Neural cell (in vitro differentiated cells): Measurements from ENCODE around the gene FIBCD1. TPM values are rescaled to one million over a fixed set of nuclear protein-coding genes. Genes with fewer than 3 reads are reported as not detected.

Experiments
- H2AFZ ChIP-seq: fragments of 200-600, 300-800 bp; sonication (generic), shearing (Covaris generic); 2 replicates; pipeline ENCODE4 v1.6.0; 2014; ENCODE audit warnings: low read depth, mild to moderate bottlenecking, antibody characterized with exemption, low read length, moderate library complexity
- H3F3A ChIP-seq: fragments of 200-600 bp; shearing (Covaris generic); 2 replicates; pipeline ENCODE4 v1.6.1; 2016; ENCODE audit warnings: mild to moderate bottlenecking, moderate library complexity, mixed read lengths, antibody characterized with exemption, low read length; ENCODE audit not compliant: insufficient read depth, poor library complexity, severe bottlenecking
- H3K27ac ChIP-seq: fragments of 200-600, 300-800 bp; sonication (generic), shearing (Covaris generic); 2 replicates; pipeline ENCODE4 v1.5.1; 2014; ENCODE audit warnings: mild to moderate bottlenecking, low read length, moderate library complexity
- H3K27me3 ChIP-seq: fragments of 300-800, 200-600 bp; sonication (generic), shearing (Covaris generic); 2 replicates; pipeline ENCODE4 v1.6.0; 2014; ENCODE audit warnings: mild to moderate bottlenecking, low read depth, low read length, moderate library complexity; ENCODE audit not compliant: insufficient read depth
- H3K36me3 ChIP-seq: fragments of 300-800, 200-600 bp; sonication (generic), shearing (Covaris generic); 2 replicates; pipeline ENCODE4 v1.5.1; 2014; ENCODE audit warnings: mild to moderate bottlenecking, antibody characterized with exemption, low read length, moderate library complexity; ENCODE audit not compliant: insufficient read depth
- H3K4me2 ChIP-seq: fragments of 300-800, 200-600 bp; sonication (generic), shearing (Covaris generic); 2 replicates; pipeline ENCODE4 v1.6.0; 2014; ENCODE audit warnings: mild to moderate bottlenecking, low read length
- H3K4me3 ChIP-seq: fragments of 300-800, 200-600 bp; sonication (generic), shearing (Covaris generic); 2 replicates; pipeline ENCODE4 v1.5.1; 2014; ENCODE audit warnings: mild to moderate bottlenecking, low read length, moderate library complexity
- H3K79me2 ChIP-seq: fragments of 200-600 bp; shearing (Covaris generic); replicated peaks from 2 replicates; pipeline ENCODE4 v1.6.0; 2014; ENCODE audit warnings: mild to moderate bottlenecking, low read length, moderate library complexity; ENCODE audit not compliant: insufficient read depth
- H3K9ac ChIP-seq: fragments of 300-800, 200-600 bp; sonication (generic), shearing (Covaris generic); 2 replicates; pipeline ENCODE4 v1.6.1; 2016; ENCODE audit warnings: mild to moderate bottlenecking, low read length, mixed read lengths
- H3K9me2 ChIP-seq: fragments of 200-600 bp; shearing (Covaris generic); 2 replicates; pipeline ENCODE4 v1.6.1; 2016; ENCODE audit warnings: mild to moderate bottlenecking, low read length, mixed read lengths; ENCODE audit not compliant: insufficient read depth
- H3K9me3 ChIP-seq: fragments of 200-600, 300-800 bp; sonication (generic), shearing (Covaris generic); 2 replicates; pipeline ENCODE4 v1.6.1; 2016; ENCODE audit warnings: mild to moderate bottlenecking, mixed run types, low read length, moderate library complexity, mixed read lengths
- H4K20me1 ChIP-seq: fragments of 200-600 bp; shearing (Covaris generic); 2 replicates; pipeline ENCODE4 v1.6.1; 2016; ENCODE audit warnings: mild to moderate bottlenecking, mixed run types; ENCODE audit not compliant: insufficient read depth
- CTCF ChIP-seq: fragments of 450-650 bp; IDR thresholded peaks from 2 replicates; pipeline ENCODE4 v1.5.1; 2014; ENCODE audit warnings: antibody characterized with exemption, mild to moderate bottlenecking, moderate library complexity; ENCODE audit not compliant: poor library complexity, severe bottlenecking
- EP300 ChIP-seq: fragments of 450-650 bp; conservative IDR thresholded peaks from 2 replicates; pipeline ENCODE4 v1.6.1; 2014; ENCODE audit warnings: antibody characterized with exemption, mild to moderate bottlenecking, moderate library complexity; ENCODE audit not compliant: poor library complexity, severe bottlenecking
- EZH2 ChIP-seq: fragments of 200-600, 300-800 bp; shearing (Covaris generic), sonication (generic); IDR thresholded peaks from 2 replicates; pipeline ENCODE4 v1.6.1; 2014; ENCODE audit warnings: antibody characterized with exemption, low read length, borderline replicate concordance, mild to moderate bottlenecking; ENCODE audit not compliant: insufficient read depth, poor library complexity, severe bottlenecking
- MXI1 ChIP-seq: fragments of 450-650 bp; conservative IDR thresholded peaks from 2 replicates; pipeline ENCODE4 v1.6.1; 2014; ENCODE audit warnings: antibody characterized with exemption, mild to moderate bottlenecking; ENCODE audit not compliant: poor library complexity, severe bottlenecking
- POLR2AphosphoS5 ChIP-seq: IDR thresholded peaks from 2 replicates; pipeline ENCODE4 v1.6.1; 2012
- RAD21 ChIP-seq: fragments of 450-650 bp; conservative IDR thresholded peaks from 2 replicates; pipeline ENCODE4 v1.6.1; 2014; ENCODE audit warnings: antibody characterized with exemption, mild to moderate bottlenecking, moderate library complexity
- REST ChIP-seq: IDR thresholded peaks from 2 replicates; pipeline ENCODE4 v1.6.1; 2012; ENCODE audit warnings: borderline replicate concordance
- SMC3 ChIP-seq: fragments of 450-650 bp; conservative IDR thresholded peaks from 2 replicates; pipeline ENCODE4 v1.6.1; 2014; ENCODE audit warnings: antibody characterized with exemption, mild to moderate bottlenecking, moderate library complexity; ENCODE audit not compliant: poor library complexity
- TAF1 ChIP-seq: IDR thresholded peaks from 2 replicates; pipeline ENCODE4 v1.6.1; 2012; ENCODE audit warnings: low read depth
- polyA plus RNA-seq: library from polyadenylated mRNA; depleted of rRNA; stranded (reverse); fragments of >200 nt; gene quantifications from 2 replicates; pipeline ENCODE4 v1.2.3, GENCODE V29; 2014

FIBCD1 gene
- polyA plus RNA-seq, 1 donor from 2014 or later = 2.7 TPM

GRCh38 chr9:130870491-130871381, 68.3 kb downstream of the FIBCD1 start:
- Histone ChIP-seq H3K9me3 (no peaks in the 10 kb centered on the region), H4K20me1 (peaks cover 10% of the 10 kb centered on the region), H2AFZ (no peak overlapping the region), H3K27ac (no peak overlapping the region), H3K9me2 (no peaks in the 10 kb centered on the region), H3K79me2 (peaks cover 11% of the 10 kb centered on the region), H3K36me3 (peaks cover 6% of the 10 kb centered on the region), H3K27me3 (no peaks in the 10 kb centered on the region), H3K9ac (no peak overlapping the region), H3K4me2 (no peak overlapping the region), H3K4me3 (no peak overlapping the region), H3F3A (no peaks in the 10 kb centered on the region)
- no peak for TF ChIP-seq RAD21
- no peak for TF ChIP-seq EZH2
- TF ChIP-seq MXI1 = no peak
- TF ChIP-seq POLR2AphosphoS5 = no peak
- TF ChIP-seq CTCF = no peak
- no peak for TF ChIP-seq EP300
- TF ChIP-seq TAF1 = no peak
- TF ChIP-seq REST = no peak
- TF ChIP-seq SMC3 = no peak

GRCh38 chr9:130869250-130869649, 69.8 kb downstream of the FIBCD1 start:
- Histone ChIP-seq H3K79me2 (peaks cover 11% of the 10 kb centered on the region), H3K27me3 (no peaks in the 10 kb centered on the region), H3F3A (no peaks in the 10 kb centered on the region), H3K9me2 (no peaks in the 10 kb centered on the region), H3K4me3 (no peak overlapping the region), H3K36me3 (peaks cover 6% of the 10 kb centered on the region), H3K4me2 (no peak overlapping the region), H4K20me1 (peaks cover 10% of the 10 kb centered on the region), H2AFZ (no peak overlapping the region), H3K9ac (no peak overlapping the region), H3K27ac (no peak overlapping the region), H3K9me3 (no peaks in the 10 kb centered on the region)
- no peak for TF ChIP-seq POLR2AphosphoS5
- no peak for TF ChIP-seq EP300
